A549 (cell line): ENCODE measurements around the gene ZBTB45. TPM values are rescaled to one million over a fixed set of nuclear protein-coding genes. Genes with fewer than 3 reads are reported as not detected.

Source experiments
- ATAC-seq, 2 experiments: fragments of 200-7000 bp in 1 of 2; fragments of >200 bp in 1 of 2; cut with Nextera tagmentation in 1 of 2; cut with Tn5 transposase in 1 of 2; 3 replicates each; pipeline versions ENCODE4 v1.8.0 to v1.9.1; 2018 to 2020; ENCODE audit warnings: mild to moderate bottlenecking in 1 of 2, moderate library complexity in 1 of 2
- CTCF ChIA-PET: fragments of 300-600 bp; sonication (Branson Sonifier 250); formaldehyde crosslinking; extraction: SDS; loops from one replicate; lab custom pipeline; 2021; ENCODE audit warnings: antibody characterized with exemption, inconsistent platforms; lab: Yijun Ruan, JAX
- POLR2A ChIA-PET: fragments of 350-600 bp; formaldehyde crosslinking; extraction: SDS; loops from one replicate; lab custom pipeline; 2021; ENCODE audit warnings: antibody characterized with exemption, inconsistent platforms; lab: Yijun Ruan, JAX
- DNase-seq, 2 experiments: peaks; one replicate each; pipeline versions ENCODE4 v3.0.0 to v3.0.0-alpha.2; 2011 to 2016; ENCODE audit warnings: low read depth in 1 of 2, low spot score in 1 of 2
- FAIRE-seq: peaks from 2 replicates; lab custom pipeline; 2011; peaks lifted over from hg19 to GRCh38; lab: Jason Lieb, UNC
- H3K27ac ChIP-seq, 2 experiments: fragments of >200 bp; sonication (Bioruptor Twin); formaldehyde crosslinking; 3 replicates each; pipeline ENCODE4 v1.5.1; 2016 to 2017
- H3K4me1 ChIP-seq: fragments of >200 bp; sonication (Bioruptor Twin); formaldehyde crosslinking; 3 replicates; pipeline ENCODE4 v1.6.1; 2016
- H3K4me2 ChIP-seq: fragments of >200 bp; sonication (Bioruptor Twin); formaldehyde crosslinking; 3 replicates; pipeline ENCODE4 v1.6.1; 2016
- H3K4me3 ChIP-seq: fragments of >200 bp; sonication (Bioruptor Twin); formaldehyde crosslinking; 3 replicates; pipeline ENCODE4 v1.5.1; 2016
- H3K9me3 ChIP-seq: fragments of >200 bp; sonication (Bioruptor Twin); formaldehyde crosslinking; 3 replicates; pipeline ENCODE4 v1.6.1; 2016
- ATOH8 ChIP-seq: fragments of 250-450 bp; sonication (Bioruptor Pico); IDR thresholded peaks from 2 replicates; pipeline ENCODE4 v1.5.0; 2020; ENCODE audit warnings: low read depth, mild to moderate bottlenecking, moderate library complexity
- BHLHE40 ChIP-seq: IDR thresholded peaks from 2 replicates; pipeline ENCODE4 v1.6.1; 2012; ENCODE audit warnings: low read depth, low read length, inconsistent platforms
- CBX8 ChIP-seq: fragments of 200-600 bp; sonication (generic); IDR thresholded peaks from 2 replicates; pipeline ENCODE4 v1.6.1; 2016
- CEBPB ChIP-seq, 2 experiments: fragments of >200 bp in 1 of 2; sonication (Bioruptor Twin) in 1 of 2; formaldehyde crosslinking in 1 of 2; IDR thresholded peaks; 2 replicates each; pipeline ENCODE4 v1.6.1; 2012 to 2016
- CHD4 ChIP-seq: fragments of 200-600 bp; sonication (generic); IDR thresholded peaks from 2 replicates; pipeline ENCODE4 v1.6.1; 2016; ENCODE audit warnings: antibody characterized with exemption, mild to moderate bottlenecking, borderline replicate concordance
- E2F6 ChIP-seq: IDR thresholded peaks from 2 replicates; pipeline ENCODE4 v1.6.1; 2012; ENCODE audit warnings: low read depth, borderline replicate concordance
- EHF ChIP-seq: fragments of 250-450 bp; sonication (Bioruptor Pico); IDR thresholded peaks from 2 replicates; pipeline ENCODE4 v1.5.0; 2020; ENCODE audit warnings: mild to moderate bottlenecking
- EHMT2 ChIP-seq: fragments of 200-600 bp; sonication (generic); IDR thresholded peaks from 2 replicates; pipeline ENCODE4 v1.6.1; 2016; ENCODE audit warnings: antibody characterized with exemption, low read depth, mild to moderate bottlenecking, moderate library complexity
- ELK1 ChIP-seq: fragments of 150-350 bp; IDR thresholded peaks from 2 replicates; pipeline ENCODE4 v1.6.1; 2014; ENCODE audit warnings: low read depth, mild to moderate bottlenecking, low read length
- ESRRA ChIP-seq: fragments of 150-350 bp; IDR thresholded peaks from 2 replicates; pipeline ENCODE4 v1.6.1; 2014; ENCODE audit warnings: mild to moderate bottlenecking, low read length, borderline replicate concordance
- FOSB ChIP-seq: fragments of 250-450 bp; sonication (Bioruptor Pico); IDR thresholded peaks from 2 replicates; pipeline ENCODE4 v1.5.0; 2020; ENCODE audit warnings: mild to moderate bottlenecking, moderate library complexity
- FOXS1 ChIP-seq: fragments of 250-450 bp; sonication (Bioruptor Pico); IDR thresholded peaks from 2 replicates; pipeline ENCODE4 v1.5.0; 2020; ENCODE audit warnings: mild to moderate bottlenecking, moderate library complexity
- HDAC2 ChIP-seq: fragments of 200-600 bp; sonication (generic); IDR thresholded peaks from 2 replicates; pipeline ENCODE4 v1.6.1; 2016
- HEYL ChIP-seq: fragments of 250-450 bp; sonication (Bioruptor Pico); IDR thresholded peaks from 2 replicates; pipeline ENCODE4 v1.8.0; 2021; ENCODE audit warnings: mild to moderate bottlenecking, moderate library complexity
- JUNB ChIP-seq: fragments of >200 bp; sonication (Bioruptor Twin); formaldehyde crosslinking; IDR thresholded peaks from 2 replicates; pipeline ENCODE4 v1.6.1; 2016
- KDM1A ChIP-seq: fragments of 200-600 bp; sonication (generic); IDR thresholded peaks from 2 replicates; pipeline ENCODE4 v1.6.1; 2016; ENCODE audit warnings: low read depth, mild to moderate bottlenecking
- MYC ChIP-seq: IDR thresholded peaks from 2 replicates; pipeline ENCODE4 v1.6.1; 2012; ENCODE audit warnings: mild to moderate bottlenecking, inconsistent platforms, low read length, improper control_type of control experiment, borderline replicate concordance
- NFE2L2 ChIP-seq: fragments of 150-350 bp; conservative IDR thresholded peaks from 2 replicates; pipeline ENCODE4 v1.6.1; 2014; ENCODE audit warnings: low read length
- NPAS2 ChIP-seq: fragments of 250-450 bp; sonication (Bioruptor Pico); IDR thresholded peaks from 2 replicates; pipeline ENCODE4 v1.8.0; 2022; ENCODE audit warnings: mild to moderate bottlenecking, moderate library complexity, borderline replicate concordance
- NR3C1 ChIP-seq: fragments of >200 bp; sonication (Bioruptor Twin); formaldehyde crosslinking; IDR thresholded peaks from 3 replicates; pipeline ENCODE4 v1.6.1; 2017
- POLR2A ChIP-seq: IDR thresholded peaks from 2 replicates; pipeline ENCODE4 v1.6.1; 2012; ENCODE audit warnings: mild to moderate bottlenecking, low read length
- RAD21 ChIP-seq, 2 experiments: fragments of >200 bp in 1 of 2; sonication (Bioruptor Twin) in 1 of 2; formaldehyde crosslinking in 1 of 2; IDR thresholded peaks in 1 of 2; conservative IDR thresholded peaks in 1 of 2; 2 replicates in 1 of 2; 3 replicates in 1 of 2; pipeline ENCODE4 v1.6.1; 2012 to 2018; ENCODE audit warnings: inconsistent platforms in 1 of 2
- RARB ChIP-seq: fragments of 250-450 bp; sonication (Bioruptor Pico); IDR thresholded peaks from 2 replicates; pipeline ENCODE4 v1.8.0; 2021; ENCODE audit warnings: mild to moderate bottlenecking, moderate library complexity
- RCOR1 ChIP-seq: fragments of 150-350 bp; IDR thresholded peaks from 2 replicates; pipeline ENCODE4 v1.6.1; 2014; ENCODE audit warnings: antibody characterized with exemption, low read length, low read depth
- REST ChIP-seq: fragments of 200-600 bp; sonication (generic); IDR thresholded peaks from 2 replicates; pipeline ENCODE4 v1.6.1; 2016; ENCODE audit warnings: antibody characterized with exemption, mild to moderate bottlenecking, moderate library complexity
- SREBF2 ChIP-seq: fragments of 450-650 bp; IDR thresholded peaks from 2 replicates; pipeline ENCODE4 v1.6.1; 2014; ENCODE audit warnings: mild to moderate bottlenecking, moderate library complexity
- TFCP2L1 ChIP-seq: fragments of 250-450 bp; sonication (Bioruptor Pico); IDR thresholded peaks from 2 replicates; pipeline ENCODE4 v1.5.0; 2021; ENCODE audit warnings: mild to moderate bottlenecking
- TP53 ChIP-seq: fragments of 250-450 bp; sonication (Bioruptor Pico); IDR thresholded peaks from 2 replicates; pipeline ENCODE4 v1.5.0; 2021; ENCODE audit warnings: mild to moderate bottlenecking, moderate library complexity
- ZSCAN20 ChIP-seq: fragments of 250-450 bp; sonication (Bioruptor Pico); IDR thresholded peaks from 2 replicates; pipeline ENCODE4 v1.8.0; 2022; ENCODE audit warnings: mild to moderate bottlenecking, moderate library complexity
- WGBS: methylation state at CpG from one replicate; pipeline ENCODE4 v1.1.6; 2017; ENCODE audit errors: missing lambda C conversion rate; 5-methylcytosine and 5-hydroxymethylcytosine counted together
- polyA plus RNA-seq, 4 experiments: library from polyadenylated mRNA; depleted of rRNA in 3 of 4; stranded (reverse); fragments of >200 nt; fragmentation: RNase III in 1 of 4; extraction: RNeasy Plus Mini Kit Qiagen cat#74134 plus additional on column Dnase treatment in 1 of 4; gene quantifications; 2 replicates in 3 of 4; 3 replicates in 1 of 4; pipeline ENCODE4 v1.2.3, GENCODE V29; 2011 to 2017

ZBTB45 gene
- polyA plus RNA-seq, 2 of the 4 experiments (the other 2 are of a cell fraction), result 6.4 to 13.4 TPM

- DNase-seq (no peak), ATAC-seq (no peak), FAIRE-seq (no peak)
- WGBS, result 83% methylated on average over 8 of the region's 8 CpGs
- Histone ChIP-seq H3K27ac (peak overlapping the region; percentile 95 to 99), H3K4me2 (peak overlapping the region; percentile 94), H3K4me1 (peaks cover 32% of the 10 kb centered on the region), H3K9me3 (no peaks in the 10 kb centered on the region), H3K4me3 (peak overlapping the region; percentile 78)
- CTCF ChIA-PET, result interaction anchor here (1.2 to 4.0 kb wide), 3 partner anchors 11 to 46 kb away, joined by 3 to 28 read pairs (median 7); partner anchors contain the start of gene ZBTB45
- POLR2A ChIA-PET, result interaction anchor here (1.0 to 2.9 kb wide), 11 partner anchors 8 to 198 kb away, joined by 3 to 37 read pairs (median 6); partner anchors contain the start of genes MZF1, TRIM28, ZBTB45 and ZNF497
- TF ChIP-seq CHD4 (no peak), POLR2A (peak; percentile 25; the same call in 1 of the 2 replicates)
Observed at GRCh38 chr19:58560007-58560887, 40.6 kb upstream of the ZBTB45 start.

GRCh38 chr19:58559275-58560006 is 39.8 kb upstream of the ZBTB45 start:
- Histone ChIP-seq H3K4me2 (peak overlapping the region; percentile 94), H3K9me3 (no peaks in the 10 kb centered on the region), H3K27ac (peak overlapping the region; percentile 95 to 99), H3K4me1 (peaks cover 34% of the 10 kb centered on the region), H3K4me3 (peak overlapping the region; percentile 78)
- peak; percentile 97 to 99 for DNase-seq
- ChIA-PET CTCF (interaction anchor here (0.7 to 4.0 kb wide), 4 partner anchors 10 to 45 kb away, joined by 3 to 28 read pairs (median 5); partner anchors contain the start of gene ZBTB45), POLR2A (interaction anchor here (0.7 to 2.9 kb wide), 13 partner anchors 9 to 376 kb away, joined by 3 to 37 read pairs (median 6); partner anchors contain the start of genes MZF1, TRIM28, ZBTB45 and ZNF274)
- peak; percentile 92 for FAIRE-seq
- whole genome bisulfite sequencing, result 2% methylated on average over 32 of the region's 33 CpGs
- ATAC-seq, result peak; percentile 63 to 77
- TF ChIP-seq ESRRA (no peak), KDM1A (no peak), JUNB (no peak), NR3C1 (no peak), SREBF2 (no peak), RAD21 (conservative IDR thresholded peaks at IDR 0.05 in 1 of 2, IDR thresholded peaks at IDR 0.05 in 1 of 2) (no peak), RARB (CRISPR knock-in tag) (0 out of 2 replicates have a peak, but pooled peaks have one; percentile 31), FOXS1 (CRISPR knock-in tag) (no peak; the same call in 1 of the 2 replicates), RCOR1 (no peak), CBX8 (no peak), TP53 (CRISPR knock-in tag) (peak; percentile 86; the same call in 1 of the 2 replicates), ATOH8 (CRISPR knock-in tag) (peak; percentile 39; the same call in 1 of the 2 replicates), CEBPB (IDR thresholded peaks at IDR 0.05) (no peak), EHF (peak; percentile 91), TFCP2L1 (CRISPR knock-in tag) (no peak; the same call in none of the 2 replicates), BHLHE40 (no peak), CHD4 (no peak), EHMT2 (no peak), MYC (peak; percentile 96), NFE2L2 (no peak), ZSCAN20 (CRISPR knock-in tag) (no peak), ELK1 (no peak; the same call in 1 of the 2 replicates), HEYL (CRISPR knock-in tag) (no peak), FOSB (CRISPR knock-in tag) (peak; percentile 95), REST (peak; percentile 50), E2F6 (peak; percentile 100), NPAS2 (no peak), HDAC2 (no peak; the same call in 1 of the 2 replicates)
